HG03571 (cell line): ENCODE measurements around the gene IGF1R.
"Not testable (repeated sequence)": the region's sequence is repeated elsewhere in the genome, so short reads cannot be mapped to it uniquely, and the experiment has no call there.

Experiments used
- ATAC-seq: cut with Tn5 transposase; IDR thresholded peaks from one replicate; pipeline ENCODE4 v1.9.1; 2021; ENCODE audit not compliant: unreplicated experiment

IGF1R gene

DNA sequence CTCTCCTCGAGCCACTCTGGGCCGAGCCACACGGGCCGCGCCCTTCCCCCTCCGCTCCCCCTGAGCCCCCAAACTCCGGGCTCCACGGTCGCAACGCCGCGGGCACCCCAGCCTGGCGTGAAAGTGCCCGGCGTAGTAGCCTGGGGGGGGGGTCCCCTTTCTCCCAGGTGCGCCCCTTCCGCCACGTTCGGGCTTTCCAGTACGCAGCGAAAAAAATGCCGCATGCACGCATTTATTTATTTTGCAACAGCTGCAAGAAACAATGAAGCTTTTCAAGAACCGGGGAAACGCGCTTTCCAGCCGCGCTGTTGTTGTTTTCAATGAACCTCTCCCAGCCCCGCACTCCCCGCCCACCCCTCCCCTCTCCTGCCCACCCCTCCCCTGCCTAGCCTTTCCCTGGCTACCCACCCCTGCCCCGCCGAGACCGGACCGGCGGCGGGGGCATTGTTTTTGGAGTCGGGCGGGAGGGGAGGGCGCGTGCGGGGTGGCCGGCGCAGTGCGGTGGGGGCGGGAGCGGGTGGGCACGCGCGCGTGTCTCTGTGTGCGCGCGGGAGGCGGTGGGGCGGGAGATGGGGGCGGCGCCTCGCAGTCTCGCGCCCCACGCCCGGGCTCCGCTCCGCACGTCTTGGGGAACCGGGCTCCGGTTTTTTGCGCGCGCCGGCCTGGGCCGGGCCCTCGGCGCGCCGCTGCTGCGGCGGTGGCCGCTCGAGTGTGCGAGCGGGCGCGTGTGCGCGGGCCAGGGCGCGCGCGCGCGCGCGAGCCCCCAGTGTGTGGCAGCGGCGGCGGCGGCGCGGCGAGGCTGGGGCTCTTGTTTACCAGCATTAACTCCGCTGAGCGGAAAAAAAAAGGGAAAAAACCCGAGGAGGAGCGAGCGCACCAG is at the start of gene IGF1R:
IGF1R (plus strand) TSS at position 766 of the 880 bp plus-strand sequence. CDS start 1,043 bp downstream, outside the sequence.
- ATAC-seq, result peak; percentile 72

GRCh38 chr15:98599909-98600691 is 48.2 kb upstream of the IGF1R start:
- peak; percentile 92 for ATAC-seq

DNA sequence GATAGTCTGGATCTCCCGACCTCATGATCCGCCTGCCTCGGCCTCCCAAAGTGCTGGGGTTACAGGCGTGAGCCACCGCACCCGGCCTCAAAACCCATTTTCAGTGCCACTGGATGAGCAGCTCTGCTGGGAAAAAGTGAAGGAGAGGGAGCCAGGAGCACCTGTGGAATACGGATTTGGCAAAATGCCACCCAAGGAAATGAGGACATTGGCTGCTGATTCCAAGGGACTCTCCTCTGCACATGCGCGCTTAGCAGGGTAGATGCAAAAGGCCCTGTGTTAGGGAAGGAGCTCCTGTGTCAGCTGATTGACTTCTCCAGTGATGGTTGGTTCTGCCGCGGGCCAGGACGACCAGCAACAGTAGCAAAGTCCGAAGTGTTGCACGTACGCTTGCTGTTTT is 43.4 kb upstream of the IGF1R start:
- ATAC-seq, result no peak

DNA sequence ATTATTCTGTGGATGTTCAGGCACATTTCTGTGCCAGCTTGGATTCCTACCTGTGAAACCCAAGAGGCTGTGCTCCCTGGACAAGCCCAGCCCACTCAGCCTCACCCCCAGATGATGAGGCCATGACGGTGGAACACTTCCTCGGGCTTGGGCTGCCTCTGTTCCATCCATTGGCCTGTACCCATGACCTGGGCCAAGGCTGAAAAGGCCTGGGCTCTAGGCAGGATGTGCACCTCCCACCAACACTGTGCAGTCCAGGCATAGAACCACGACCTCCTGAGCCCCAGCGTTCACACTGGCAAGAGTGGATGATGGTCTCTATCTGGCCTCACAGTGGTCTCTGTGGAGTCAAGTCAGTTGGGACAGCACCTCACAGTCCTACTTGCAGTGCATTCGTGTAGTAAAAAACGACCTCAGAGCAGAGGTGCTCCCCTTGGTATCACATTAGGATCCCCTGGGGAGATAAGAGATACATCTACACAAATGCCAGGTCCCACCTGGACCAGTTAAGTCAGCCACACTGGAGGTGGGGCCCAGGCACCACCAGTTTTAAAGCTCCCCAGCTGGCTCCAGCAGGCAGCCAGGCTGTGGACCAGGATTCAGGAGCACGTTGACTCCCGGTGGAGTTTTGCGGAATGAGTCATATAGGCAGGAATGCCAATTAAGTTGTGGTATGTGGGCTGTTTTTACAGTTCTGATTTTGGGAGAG is 39.0 kb upstream of the IGF1R start:
- ATAC-seq, result no peak

DNA sequence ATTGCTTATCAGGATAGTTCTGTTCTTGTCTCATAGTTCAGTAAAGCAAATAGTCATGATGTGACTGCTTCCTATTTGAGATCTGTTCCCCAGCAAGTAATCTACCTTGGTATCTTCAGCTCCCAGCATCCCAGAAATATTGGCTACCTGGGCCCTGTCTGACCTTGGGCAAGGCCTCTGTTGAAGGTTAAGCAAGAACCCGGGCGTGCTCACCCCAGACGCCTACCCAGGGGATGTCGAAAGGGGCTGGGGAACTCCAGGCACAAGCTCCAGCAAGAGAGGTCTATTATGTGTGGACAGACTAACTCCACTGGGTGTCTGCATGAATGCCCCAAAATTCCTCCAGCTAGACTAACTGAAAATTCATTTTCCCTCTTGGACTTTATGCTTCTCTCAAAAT is 37.3 kb upstream of the IGF1R start:
- no peak for ATAC-seq

DNA sequence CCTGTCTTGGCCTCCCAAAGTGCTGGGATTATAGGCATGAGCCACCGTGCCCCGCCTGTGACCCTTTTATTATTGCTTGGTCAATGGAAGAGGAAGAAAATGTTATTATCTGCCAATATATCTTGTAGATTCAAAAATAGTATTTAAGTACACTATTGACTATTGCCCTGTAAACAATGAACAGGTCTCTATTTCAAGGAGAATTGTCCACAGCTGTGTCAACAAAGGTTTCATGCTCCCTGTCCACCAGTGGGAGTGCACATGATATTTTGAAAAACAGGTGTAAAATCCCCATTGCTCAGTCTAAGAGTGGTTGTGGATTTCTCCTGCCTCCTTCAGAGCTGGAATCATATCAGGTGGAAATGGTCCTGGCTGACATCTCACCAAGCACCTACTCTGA is 36.5 kb upstream of the IGF1R start:
- no peak for ATAC-seq

DNA sequence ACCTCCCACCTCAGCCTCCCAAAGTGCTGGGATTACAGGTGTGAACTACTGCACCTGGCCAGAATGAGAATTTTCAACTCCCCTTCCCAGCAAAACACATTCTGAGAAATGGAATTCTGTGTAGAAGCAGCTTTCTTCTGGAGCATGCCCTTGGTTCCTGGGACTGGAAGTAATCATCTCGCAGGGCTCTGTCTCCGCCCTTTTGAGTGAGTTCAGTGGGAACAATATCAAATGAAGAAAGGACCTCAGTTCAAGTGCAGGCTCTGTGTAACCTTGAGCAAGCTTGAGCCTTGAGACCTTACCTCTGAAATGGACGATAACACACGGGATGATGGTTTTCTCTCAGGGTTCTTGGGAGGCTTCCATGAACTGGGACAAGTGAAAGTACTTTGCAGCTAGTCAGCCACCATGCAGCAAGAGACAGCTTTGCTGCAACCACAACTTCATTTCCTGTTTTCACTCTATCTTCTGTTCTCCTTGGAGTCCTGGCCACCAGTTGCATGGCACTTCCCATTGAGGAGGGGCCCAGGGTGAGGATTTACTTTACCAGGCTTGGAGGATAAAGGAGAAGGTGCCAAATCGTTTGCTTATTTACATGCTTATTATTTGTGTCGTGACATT is 35.7 kb upstream of the IGF1R start:
- no peak for ATAC-seq

DNA sequence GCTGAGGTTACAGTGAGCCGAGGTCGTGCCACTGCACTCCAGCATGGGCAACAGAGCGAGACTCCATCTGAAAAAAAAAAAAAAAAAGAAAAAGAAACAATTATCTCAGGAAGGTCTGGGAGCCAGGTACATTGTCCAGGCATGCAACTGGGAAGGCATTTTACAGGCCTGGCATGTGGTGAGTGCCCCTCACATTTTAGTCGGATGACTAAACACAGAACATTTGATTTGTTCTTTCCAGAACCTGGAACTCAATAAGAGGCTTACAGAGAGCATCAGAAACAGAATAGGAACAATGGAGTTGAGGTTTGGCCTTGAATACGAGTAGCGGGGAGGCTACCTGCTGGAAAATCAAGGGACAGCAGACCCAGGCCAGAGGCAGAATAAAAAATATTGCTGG is 33.7 kb upstream of the IGF1R start:
- no peak for ATAC-seq

- ATAC-seq, result no peak
These were observed 31.9 kb upstream of the IGF1R start for GRCh38 chr15:98616397-98616796.

DNA sequence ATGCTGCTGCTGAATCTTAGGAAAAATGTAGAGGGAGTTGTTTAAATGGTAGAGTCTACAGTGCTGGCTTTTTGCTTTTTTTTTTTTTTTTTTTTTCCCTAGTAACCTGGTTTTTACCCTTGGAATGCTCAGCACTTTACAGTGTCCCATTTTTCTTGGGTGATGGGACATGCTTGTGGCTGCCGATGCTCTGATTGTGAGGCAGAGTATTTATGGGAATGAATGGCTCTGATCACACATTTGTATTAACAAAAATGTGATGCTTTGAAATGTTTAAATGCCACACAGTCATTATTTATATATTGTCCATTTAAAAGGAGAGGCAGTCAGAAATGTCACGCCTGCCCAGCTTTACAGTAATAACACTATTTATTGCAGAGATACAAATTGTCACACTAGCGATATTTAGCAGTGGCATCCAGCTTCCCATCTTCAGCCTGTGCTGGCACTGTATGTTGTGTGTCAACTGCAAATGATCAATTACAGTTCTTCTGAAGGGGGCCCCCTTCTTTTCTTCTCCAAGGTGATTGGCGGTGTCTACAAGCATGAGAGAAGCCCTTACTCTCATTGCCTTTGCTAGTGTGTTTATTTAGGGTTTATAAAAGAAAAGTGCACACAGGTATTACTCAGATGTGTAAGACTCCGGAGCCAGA is 30.9 kb upstream of the IGF1R start:
- ATAC-seq, result no peak

GRCh38 chr15:98618576-98618975 is 29.8 kb upstream of the IGF1R start:
- not testable (repeated sequence) for ATAC-seq

DNA sequence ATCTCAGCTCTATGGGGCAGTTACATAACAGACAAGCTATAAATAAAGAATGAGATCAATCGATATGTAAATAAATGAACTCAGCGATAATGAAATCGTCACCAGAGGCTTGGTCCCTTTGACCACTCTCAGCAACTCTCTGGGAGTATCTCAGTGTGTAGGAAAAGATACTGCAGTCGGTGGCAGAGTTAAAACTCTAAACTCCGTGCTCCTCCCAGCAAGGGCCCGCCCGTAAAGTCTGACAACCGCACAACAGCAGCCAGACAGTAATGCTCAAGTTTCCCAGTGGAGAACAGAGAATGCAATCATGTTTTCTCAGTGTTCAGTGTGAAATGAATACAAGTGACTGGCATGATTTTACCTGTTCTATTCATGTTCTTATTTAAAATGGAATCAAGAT is 28.3 kb upstream of the IGF1R start:
- no peak for ATAC-seq

GRCh38 chr15:98621021-98621420 is 27.3 kb upstream of the IGF1R start:
- no peak for ATAC-seq

DNA sequence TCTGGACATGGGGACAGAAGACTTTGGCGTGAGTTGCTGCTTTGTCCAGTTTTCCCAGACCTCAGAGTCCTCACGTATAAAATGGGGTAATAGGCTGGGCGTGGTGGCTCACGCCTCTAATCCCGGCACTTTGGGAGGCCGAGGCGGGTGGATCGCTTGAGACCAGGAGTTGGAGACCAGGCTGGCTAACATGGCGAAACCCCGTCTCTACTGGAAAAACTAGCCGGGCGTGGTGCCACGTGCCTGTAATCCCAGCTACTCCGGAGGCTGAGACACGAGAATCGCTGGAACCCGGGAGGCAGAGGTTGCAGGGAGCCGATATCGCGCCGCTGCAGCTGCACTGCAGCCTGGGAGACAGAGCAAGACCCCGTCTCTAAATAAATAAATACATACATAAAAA is 22.7 kb upstream of the IGF1R start:
- ATAC-seq, result no peak

GRCh38 chr15:98626153-98626552 is 22.2 kb upstream of the IGF1R start:
- ATAC-seq, result no peak

GRCh38 chr15:98628216-98628615 is 20.1 kb upstream of the IGF1R start:
- ATAC-seq, result no peak

DNA sequence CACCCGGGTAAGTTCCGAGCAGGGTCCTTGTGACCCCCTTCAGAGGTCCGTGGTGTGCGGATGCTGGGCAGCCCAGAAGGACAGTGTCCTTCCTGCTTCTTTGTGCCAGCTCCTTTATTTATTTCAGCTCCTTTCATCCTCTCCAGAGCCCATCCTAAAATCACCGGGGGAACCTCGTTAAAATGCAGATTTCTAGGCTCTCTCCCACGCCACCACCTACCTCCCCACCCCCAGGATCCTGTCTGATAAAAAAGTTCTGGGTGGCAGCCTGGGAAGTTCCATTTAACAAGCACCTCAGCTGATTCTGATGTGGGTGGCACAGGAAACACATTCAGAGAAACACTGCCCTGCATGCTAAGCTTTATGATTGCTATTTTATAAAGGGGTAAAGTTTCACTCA is 12.5 kb upstream of the IGF1R start:
- no peak for ATAC-seq

GRCh38 chr15:98643115-98643514 is 5.2 kb upstream of the IGF1R start:
- ATAC-seq, result no peak

DNA sequence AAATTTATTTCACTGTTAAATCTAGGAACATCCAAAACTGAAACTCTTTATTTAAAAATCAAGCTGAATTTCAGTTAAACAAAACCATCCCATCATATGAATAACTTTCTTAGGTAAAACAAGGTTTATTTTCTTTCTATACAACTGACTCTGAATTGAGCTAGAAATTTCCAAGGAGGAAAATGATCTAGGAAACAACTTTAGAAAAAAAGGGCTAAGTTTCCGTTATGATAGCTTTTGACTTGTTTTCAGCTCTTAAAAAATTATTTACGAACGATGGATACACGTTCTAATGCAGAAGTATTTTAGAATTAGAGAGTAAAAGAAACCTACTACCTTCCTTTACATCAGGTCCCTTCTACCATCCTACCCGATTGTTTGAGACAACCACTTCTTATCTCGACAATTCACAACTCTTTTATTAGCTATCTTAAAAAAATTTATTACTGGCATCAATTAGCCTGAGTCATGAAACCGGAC is 1.8 kb upstream of the IGF1R start:
- no peak for ATAC-seq

DNA sequence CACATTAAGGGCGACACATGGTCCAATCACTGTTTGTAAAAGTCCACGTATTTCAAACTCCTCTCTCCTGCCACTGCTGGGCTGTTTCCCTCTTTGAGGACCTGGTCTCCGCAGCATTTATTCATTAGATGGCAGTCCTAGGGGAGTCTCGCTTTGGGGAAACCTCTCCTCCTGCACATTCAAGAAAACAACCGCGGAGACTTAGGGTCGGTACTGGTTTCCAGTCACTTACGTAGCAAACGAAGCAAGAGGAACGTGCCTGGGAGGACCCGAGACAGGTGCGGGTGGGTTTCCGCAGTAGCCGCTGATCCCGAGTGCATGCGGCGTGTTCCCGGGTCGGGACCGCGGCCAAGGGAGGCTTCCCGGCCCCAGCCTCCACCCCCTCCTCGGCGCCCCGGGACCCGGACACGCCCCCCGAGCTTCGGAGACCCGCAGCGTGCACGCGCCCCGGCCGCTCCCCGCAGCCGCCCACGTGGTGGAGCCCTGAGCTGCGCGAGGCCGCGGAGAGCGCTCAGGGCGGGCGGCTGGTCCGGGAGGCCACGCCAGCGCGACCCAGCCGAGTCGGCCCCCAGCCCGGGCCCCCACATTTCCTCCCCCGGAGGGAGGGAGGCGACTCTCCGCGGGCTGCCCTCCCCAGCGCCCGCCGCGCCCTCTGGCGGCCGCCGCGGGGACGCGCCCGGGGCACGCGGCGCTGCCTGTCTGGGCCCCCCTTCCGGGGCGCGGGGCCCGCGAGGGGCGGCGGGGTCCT is 1.1 kb upstream of the IGF1R start:
- ATAC-seq, result peak; percentile 39
